NCI-H82 treated with DMSO at 0.1 percent for 48 hours (cell line): ENCODE measurements around the gene FARSB.
A peak's percentile ranks its signal among the peaks of the same experiment; 100 is the strongest.

Experiments used
- DNase-seq: peaks from one replicate; lab custom pipeline; 2025; ENCODE audit not compliant: unreplicated experiment; lab: John Stamatoyannopoulos, UW

The FARSB gene

GRCh38 chr2:222561817-222562645 lies 93.9 kb downstream of the FARSB start:
- peak; percentile 58 for DNase-seq

- DNase-seq = no peak
Observed at GRCh38 chr2:222561151-222561550, 94.7 kb downstream of the FARSB start.

- DNase-seq = no peak
Observed at GRCh38 chr2:222554517-222554916, 101.4 kb downstream of the FARSB start.

- DNase-seq = no peak
Observed at GRCh38 chr2:222548992-222549391, 106.9 kb downstream of the FARSB start.

GRCh38 chr2:222547083-222547482 lies 108.8 kb downstream of the FARSB start:
- DNase-seq = no peak

- no peak for DNase-seq
Observed at GRCh38 chr2:222545823-222546795, 109.8 kb downstream of the FARSB start.

- DNase-seq = no peak
Observed at GRCh38 chr2:222544661-222545060, 111.2 kb downstream of the FARSB start.

GRCh38 chr2:222538535-222538934 lies 117.4 kb downstream of the FARSB start:
- no peak for DNase-seq

GRCh38 chr2:222535477-222535876 lies 120.4 kb downstream of the FARSB start:
- no peak for DNase-seq

- no peak for DNase-seq
Observed at GRCh38 chr2:222532315-222532714, 123.6 kb downstream of the FARSB start.

GRCh38 chr2:222526480-222527277 lies 129.2 kb downstream of the FARSB start:
- DNase-seq = no peak

- DNase-seq = no peak
Observed at GRCh38 chr2:222525811-222526210, 130.1 kb downstream of the FARSB start.

- no peak for DNase-seq
Observed at GRCh38 chr2:222523783-222524544, 131.9 kb downstream of the FARSB start.

- no peak for DNase-seq
Observed at GRCh38 chr2:222522082-222522481, 133.8 kb downstream of the FARSB start.

GRCh38 chr2:222521099-222521498 lies 134.8 kb downstream of the FARSB start:
- DNase-seq = no peak
